GM23338 (cell line): ENCODE results near the gene PIK3CB. TPM values are rescaled to one million over a fixed set of nuclear protein-coding genes. Genes with fewer than 3 reads are reported as not detected.

Experiments used
- ATAC-seq: fragments of 200-7000 bp; cut with Tn5 transposase; 3 replicates; pipeline ENCODE4 v1.9.1; 2020
- DNase-seq: peaks from one replicate; pipeline ENCODE4 v3.0.0-alpha.2; 2015; ENCODE audit warnings: low spot score
- H2AFZ ChIP-seq: fragments of 200-600 bp; sonication (generic); 2 replicates; pipeline ENCODE4 v1.8.0; 2016; ENCODE audit warnings: antibody characterized with exemption, mild to moderate bottlenecking, moderate library complexity
- H3F3A ChIP-seq: fragments of 200-600 bp; sonication (generic); replicated peaks from 2 replicates; pipeline ENCODE4 v1.8.0; 2017; ENCODE audit warnings: antibody characterized with exemption, mixed run types, low read depth
- H3K27ac ChIP-seq: fragments of 200-600 bp; sonication (generic); 2 replicates; pipeline ENCODE4 v1.6.1; 2016; ENCODE audit warnings: low read depth
- H3K27me3 ChIP-seq: fragments of 200-600 bp; sonication (generic); 2 replicates; pipeline ENCODE4 v1.8.0; 2016; ENCODE audit warnings: mild to moderate bottlenecking, mixed run types, moderate library complexity; ENCODE audit not compliant: insufficient read depth
- H3K36me3 ChIP-seq: fragments of 200-600 bp; sonication (generic); 2 replicates; pipeline ENCODE4 v1.8.0; 2016; ENCODE audit warnings: mild to moderate bottlenecking; ENCODE audit not compliant: insufficient read depth
- H3K4me1 ChIP-seq: fragments of 200-600 bp; sonication (generic); 2 replicates; pipeline ENCODE4 v1.8.0; 2016; ENCODE audit warnings: mild to moderate bottlenecking, moderate library complexity; ENCODE audit not compliant: insufficient read depth
- H3K4me2 ChIP-seq: fragments of 200-600 bp; sonication (generic); 2 replicates; pipeline ENCODE4 v1.7.1; 2017; ENCODE audit warnings: mixed run types
- H3K4me3 ChIP-seq: fragments of 200-600 bp; sonication (generic); 2 replicates; pipeline ENCODE4 v1.6.1; 2016; ENCODE audit warnings: mixed run types
- H3K79me2 ChIP-seq: fragments of 200-600 bp; sonication (generic); replicated peaks from 2 replicates; pipeline ENCODE4 v1.8.0; 2017; ENCODE audit warnings: mild to moderate bottlenecking; ENCODE audit not compliant: insufficient read depth
- H3K9me2 ChIP-seq: fragments of 200-600 bp; sonication (generic); 2 replicates; pipeline ENCODE4 v1.8.0; 2017; ENCODE audit not compliant: insufficient read depth
- H4K20me1 ChIP-seq: fragments of 200-600 bp; sonication (generic); replicated peaks from 2 replicates; pipeline ENCODE4 v1.8.0; 2017; ENCODE audit warnings: mild to moderate bottlenecking; ENCODE audit not compliant: insufficient read depth
- H3K27ac Mint-ChIP-seq: 2 replicates; pipeline ENCODE4 v1.8.0; 2020; ENCODE audit warnings: inconsistent platforms, mild to moderate bottlenecking, moderate library complexity, mixed read lengths
- H3K27me3 Mint-ChIP-seq: 3 replicates; pipeline ENCODE4 v1.8.0; 2022; ENCODE audit warnings: low read depth, mild to moderate bottlenecking, moderate library complexity, mixed read lengths, inconsistent platforms; ENCODE audit not compliant: insufficient read depth, poor library complexity
- H3K36me3 Mint-ChIP-seq: 3 replicates; pipeline ENCODE4 v1.8.0; 2021; ENCODE audit warnings: low read depth, mild to moderate bottlenecking, inconsistent platforms, moderate library complexity, mixed read lengths
- H3K4me1 Mint-ChIP-seq: 3 replicates; pipeline ENCODE4 v1.8.0; 2020; ENCODE audit warnings: mild to moderate bottlenecking, inconsistent platforms, mixed read lengths
- H3K4me3 Mint-ChIP-seq: 3 replicates; pipeline ENCODE4 v1.8.0; 2021; ENCODE audit warnings: moderate library complexity, mild to moderate bottlenecking, inconsistent platforms, mixed read lengths
- H3K9me3 Mint-ChIP-seq: 3 replicates; pipeline ENCODE4 v1.8.0; 2020; ENCODE audit warnings: moderate library complexity, mild to moderate bottlenecking, inconsistent platforms, mixed read lengths
- CREB1 ChIP-seq: fragments of 250-450 bp; sonication (Bioruptor Pico); IDR thresholded peaks from 2 replicates; pipeline ENCODE4 v1.5.0; 2020; ENCODE audit warnings: low read depth, mild to moderate bottlenecking, moderate library complexity
- EZH2 ChIP-seq: fragments of 200-600 bp; sonication (generic); IDR thresholded peaks from one replicate; pipeline ENCODE4 v1.8.0; 2017; ENCODE audit warnings: antibody characterized with exemption, mild to moderate bottlenecking, low read depth; ENCODE audit not compliant: unreplicated experiment
- EZH2phosphoT487 ChIP-seq: fragments of 200-600 bp; sonication (generic); IDR thresholded peaks from one replicate; pipeline ENCODE4 v1.8.1; 2018; ENCODE audit warnings: antibody characterized with exemption; ENCODE audit not compliant: unreplicated experiment
- JUNB ChIP-seq: IDR thresholded peaks from one replicate; pipeline ENCODE4 v1.6.1; 2016; ENCODE audit warnings: antibody characterized with exemption; ENCODE audit not compliant: unreplicated experiment
- NANOG ChIP-seq: IDR thresholded peaks from 2 replicates; pipeline ENCODE4 v1.6.1; 2016; ENCODE audit warnings: antibody characterized with exemption, borderline replicate concordance
- POLR2AphosphoS5 ChIP-seq: IDR thresholded peaks from 2 replicates; pipeline ENCODE4 v1.6.1; 2016; ENCODE audit warnings: antibody characterized with exemption, low read depth
- STAT1 ChIP-seq: IDR thresholded peaks from one replicate; pipeline ENCODE4 v1.6.1; 2016; ENCODE audit warnings: antibody characterized with exemption; ENCODE audit not compliant: unreplicated experiment
- ZNF114 ChIP-seq: fragments of 250-450 bp; sonication (Bioruptor Pico); IDR thresholded peaks from 2 replicates; pipeline ENCODE4 v1.5.0; 2020; ENCODE audit warnings: mild to moderate bottlenecking, moderate library complexity
- ZNF331 ChIP-seq: fragments of 250-450 bp; sonication (Bioruptor Pico); IDR thresholded peaks from 2 replicates; pipeline ENCODE4 v1.5.0; 2020; ENCODE audit warnings: low read depth, mild to moderate bottlenecking, moderate library complexity
- polyA plus RNA-seq: library from polyadenylated mRNA; unstranded; fragments of >200 nt; fragmentation: Nextera tagmentation; extraction: Ambion mirVana; gene quantifications from 2 replicates; pipeline ENCODE4 v1.2.1, GENCODE V29; 2016
- total RNA-seq: library from RNA; depleted of rRNA; stranded (reverse); fragments of >200 nt; shearing (Covaris generic); gene quantifications from 2 replicates; pipeline ENCODE4 v1.2.3, GENCODE V29; 2014
- TF ChIP-seq, protein P1 (sequence below), 2 experiments: fragments of 200-600 bp in 1 of 2; sonication (generic) in 1 of 2; conservative IDR thresholded peaks; 2 replicates each; pipeline versions ENCODE4 v1.5.1 to v1.6.1; 2016 to 2017; ENCODE audit warnings: antibody characterized with exemption in 2 of 2, low read depth in 2 of 2, mild to moderate bottlenecking in 2 of 2, moderate library complexity in 1 of 2
- TF ChIP-seq, protein P2 (sequence below): fragments of 250-450 bp; sonication (Bioruptor Pico); IDR thresholded peaks from 2 replicates; pipeline ENCODE4 v1.5.0; 2020; ENCODE audit warnings: mild to moderate bottlenecking, moderate library complexity
- TF ChIP-seq, protein P3 (sequence below): IDR thresholded peaks from one replicate; pipeline ENCODE4 v1.6.1; 2018; ENCODE audit warnings: antibody characterized with exemption; ENCODE audit not compliant: unreplicated experiment
- TF ChIP-seq, protein P4 (sequence below): IDR thresholded peaks from 2 replicates; pipeline ENCODE4 v1.6.1; 2016; ENCODE audit warnings: antibody characterized with exemption

PIK3CB gene
- total and polyA plus RNA-seq, 2 experiments from 2014 or later: 13.3 to 32.4 TPM

DNA sequence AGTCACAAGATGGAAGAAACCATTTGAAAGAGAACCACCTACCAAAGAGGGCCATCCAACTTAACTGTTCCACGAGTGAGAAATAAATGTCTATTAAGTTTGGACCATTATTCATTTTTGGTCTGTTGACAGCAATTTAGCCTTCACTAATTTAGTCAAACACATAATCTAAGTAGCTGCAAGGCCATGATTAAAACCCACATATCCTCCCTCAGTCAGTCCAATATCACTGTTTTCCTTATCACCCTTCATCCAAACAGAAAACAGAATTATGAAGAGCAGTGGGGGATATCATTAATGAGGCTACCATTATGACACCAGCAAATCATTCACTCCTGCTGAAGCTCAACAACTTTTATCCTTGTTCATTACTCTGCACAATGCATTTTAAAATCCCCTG lies 52.0 kb downstream of the PIK3CB start:
- H3K9me2 ChIP-seq: peaks cover 5% of the 10 kb centered on the region; the same call in 1 of the 2 replicates
- TF ChIP-seq, protein P1, sequence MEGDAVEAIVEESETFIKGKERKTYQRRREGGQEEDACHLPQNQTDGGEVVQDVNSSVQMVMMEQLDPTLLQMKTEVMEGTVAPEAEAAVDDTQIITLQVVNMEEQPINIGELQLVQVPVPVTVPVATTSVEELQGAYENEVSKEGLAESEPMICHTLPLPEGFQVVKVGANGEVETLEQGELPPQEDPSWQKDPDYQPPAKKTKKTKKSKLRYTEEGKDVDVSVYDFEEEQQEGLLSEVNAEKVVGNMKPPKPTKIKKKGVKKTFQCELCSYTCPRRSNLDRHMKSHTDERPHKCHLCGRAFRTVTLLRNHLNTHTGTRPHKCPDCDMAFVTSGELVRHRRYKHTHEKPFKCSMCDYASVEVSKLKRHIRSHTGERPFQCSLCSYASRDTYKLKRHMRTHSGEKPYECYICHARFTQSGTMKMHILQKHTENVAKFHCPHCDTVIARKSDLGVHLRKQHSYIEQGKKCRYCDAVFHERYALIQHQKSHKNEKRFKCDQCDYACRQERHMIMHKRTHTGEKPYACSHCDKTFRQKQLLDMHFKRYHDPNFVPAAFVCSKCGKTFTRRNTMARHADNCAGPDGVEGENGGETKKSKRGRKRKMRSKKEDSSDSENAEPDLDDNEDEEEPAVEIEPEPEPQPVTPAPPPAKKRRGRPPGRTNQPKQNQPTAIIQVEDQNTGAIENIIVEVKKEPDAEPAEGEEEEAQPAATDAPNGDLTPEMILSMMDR (conservative IDR thresholded peaks at IDR 0.05; ENCODE audit: low read depth in 2 of 2): no peak
- no peak for TF ChIP-seq EZH2phosphoT487
- TF ChIP-seq, protein P2, sequence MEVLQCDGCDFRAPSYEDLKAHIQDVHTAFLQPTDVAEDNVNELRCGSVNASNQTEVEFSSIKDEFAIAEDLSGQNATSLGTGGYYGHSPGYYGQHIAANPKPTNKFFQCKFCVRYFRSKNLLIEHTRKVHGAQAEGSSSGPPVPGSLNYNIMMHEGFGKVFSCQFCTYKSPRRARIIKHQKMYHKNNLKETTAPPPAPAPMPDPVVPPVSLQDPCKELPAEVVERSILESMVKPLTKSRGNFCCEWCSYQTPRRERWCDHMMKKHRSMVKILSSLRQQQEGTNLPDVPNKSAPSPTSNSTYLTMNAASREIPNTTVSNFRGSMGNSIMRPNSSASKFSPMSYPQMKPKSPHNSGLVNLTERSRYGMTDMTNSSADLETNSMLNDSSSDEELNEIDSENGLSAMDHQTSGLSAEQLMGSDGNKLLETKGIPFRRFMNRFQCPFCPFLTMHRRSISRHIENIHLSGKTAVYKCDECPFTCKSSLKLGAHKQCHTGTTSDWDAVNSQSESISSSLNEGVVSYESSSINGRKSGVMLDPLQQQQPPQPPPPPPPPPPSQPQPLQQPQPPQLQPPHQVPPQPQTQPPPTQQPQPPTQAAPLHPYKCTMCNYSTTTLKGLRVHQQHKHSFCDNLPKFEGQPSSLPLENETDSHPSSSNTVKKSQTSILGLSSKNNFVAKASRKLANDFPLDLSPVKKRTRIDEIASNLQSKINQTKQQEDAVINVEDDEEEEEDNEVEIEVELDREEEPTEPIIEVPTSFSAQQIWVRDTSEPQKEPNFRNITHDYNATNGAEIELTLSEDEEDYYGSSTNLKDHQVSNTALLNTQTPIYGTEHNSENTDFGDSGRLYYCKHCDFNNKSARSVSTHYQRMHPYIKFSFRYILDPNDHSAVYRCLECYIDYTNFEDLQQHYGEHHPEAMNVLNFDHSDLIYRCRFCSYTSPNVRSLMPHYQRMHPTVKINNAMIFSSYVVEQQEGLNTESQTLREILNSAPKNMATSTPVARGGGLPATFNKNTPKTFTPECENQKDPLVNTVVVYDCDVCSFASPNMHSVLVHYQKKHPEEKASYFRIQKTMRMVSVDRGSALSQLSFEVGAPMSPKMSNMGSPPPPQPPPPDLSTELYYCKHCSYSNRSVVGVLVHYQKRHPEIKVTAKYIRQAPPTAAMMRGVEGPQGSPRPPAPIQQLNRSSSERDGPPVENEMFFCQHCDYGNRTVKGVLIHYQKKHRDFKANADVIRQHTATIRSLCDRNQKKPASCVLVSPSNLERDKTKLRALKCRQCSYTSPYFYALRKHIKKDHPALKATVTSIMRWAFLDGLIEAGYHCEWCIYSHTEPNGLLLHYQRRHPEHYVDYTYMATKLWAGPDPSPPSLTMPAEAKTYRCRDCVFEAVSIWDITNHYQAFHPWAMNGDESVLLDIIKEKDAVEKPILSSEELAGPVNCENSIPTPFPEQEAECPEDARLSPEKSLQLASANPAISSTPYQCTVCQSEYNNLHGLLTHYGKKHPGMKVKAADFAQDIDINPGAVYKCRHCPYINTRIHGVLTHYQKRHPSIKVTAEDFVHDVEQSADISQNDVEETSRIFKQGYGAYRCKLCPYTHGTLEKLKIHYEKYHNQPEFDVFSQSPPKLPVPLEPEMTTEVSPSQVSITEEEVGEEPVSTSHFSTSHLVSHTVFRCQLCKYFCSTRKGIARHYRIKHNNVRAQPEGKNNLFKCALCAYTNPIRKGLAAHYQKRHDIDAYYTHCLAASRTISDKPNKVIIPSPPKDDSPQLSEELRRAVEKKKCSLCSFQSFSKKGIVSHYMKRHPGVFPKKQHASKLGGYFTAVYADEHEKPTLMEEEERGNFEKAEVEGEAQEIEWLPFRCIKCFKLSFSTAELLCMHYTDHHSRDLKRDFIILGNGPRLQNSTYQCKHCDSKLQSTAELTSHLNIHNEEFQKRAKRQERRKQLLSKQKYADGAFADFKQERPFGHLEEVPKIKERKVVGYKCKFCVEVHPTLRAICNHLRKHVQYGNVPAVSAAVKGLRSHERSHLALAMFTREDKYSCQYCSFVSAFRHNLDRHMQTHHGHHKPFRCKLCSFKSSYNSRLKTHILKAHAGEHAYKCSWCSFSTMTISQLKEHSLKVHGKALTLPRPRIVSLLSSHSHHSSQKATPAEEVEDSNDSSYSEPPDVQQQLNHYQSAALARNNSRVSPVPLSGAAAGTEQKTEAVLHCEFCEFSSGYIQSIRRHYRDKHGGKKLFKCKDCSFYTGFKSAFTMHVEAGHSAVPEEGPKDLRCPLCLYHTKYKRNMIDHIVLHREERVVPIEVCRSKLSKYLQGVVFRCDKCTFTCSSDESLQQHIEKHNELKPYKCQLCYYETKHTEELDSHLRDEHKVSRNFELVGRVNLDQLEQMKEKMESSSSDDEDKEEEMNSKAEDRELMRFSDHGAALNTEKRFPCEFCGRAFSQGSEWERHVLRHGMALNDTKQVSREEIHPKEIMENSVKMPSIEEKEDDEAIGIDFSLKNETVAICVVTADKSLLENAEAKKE: no peak
- no peak for TF ChIP-seq ZNF331 (CRISPR knock-in tag)
- no peak for TF ChIP-seq NANOG
- TF ChIP-seq, protein P3, sequence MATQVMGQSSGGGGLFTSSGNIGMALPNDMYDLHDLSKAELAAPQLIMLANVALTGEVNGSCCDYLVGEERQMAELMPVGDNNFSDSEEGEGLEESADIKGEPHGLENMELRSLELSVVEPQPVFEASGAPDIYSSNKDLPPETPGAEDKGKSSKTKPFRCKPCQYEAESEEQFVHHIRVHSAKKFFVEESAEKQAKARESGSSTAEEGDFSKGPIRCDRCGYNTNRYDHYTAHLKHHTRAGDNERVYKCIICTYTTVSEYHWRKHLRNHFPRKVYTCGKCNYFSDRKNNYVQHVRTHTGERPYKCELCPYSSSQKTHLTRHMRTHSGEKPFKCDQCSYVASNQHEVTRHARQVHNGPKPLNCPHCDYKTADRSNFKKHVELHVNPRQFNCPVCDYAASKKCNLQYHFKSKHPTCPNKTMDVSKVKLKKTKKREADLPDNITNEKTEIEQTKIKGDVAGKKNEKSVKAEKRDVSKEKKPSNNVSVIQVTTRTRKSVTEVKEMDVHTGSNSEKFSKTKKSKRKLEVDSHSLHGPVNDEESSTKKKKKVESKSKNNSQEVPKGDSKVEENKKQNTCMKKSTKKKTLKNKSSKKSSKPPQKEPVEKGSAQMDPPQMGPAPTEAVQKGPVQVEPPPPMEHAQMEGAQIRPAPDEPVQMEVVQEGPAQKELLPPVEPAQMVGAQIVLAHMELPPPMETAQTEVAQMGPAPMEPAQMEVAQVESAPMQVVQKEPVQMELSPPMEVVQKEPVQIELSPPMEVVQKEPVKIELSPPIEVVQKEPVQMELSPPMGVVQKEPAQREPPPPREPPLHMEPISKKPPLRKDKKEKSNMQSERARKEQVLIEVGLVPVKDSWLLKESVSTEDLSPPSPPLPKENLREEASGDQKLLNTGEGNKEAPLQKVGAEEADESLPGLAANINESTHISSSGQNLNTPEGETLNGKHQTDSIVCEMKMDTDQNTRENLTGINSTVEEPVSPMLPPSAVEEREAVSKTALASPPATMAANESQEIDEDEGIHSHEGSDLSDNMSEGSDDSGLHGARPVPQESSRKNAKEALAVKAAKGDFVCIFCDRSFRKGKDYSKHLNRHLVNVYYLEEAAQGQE: no peak
- TF ChIP-seq POLR2AphosphoS5: no peak
- no peak for TF ChIP-seq CREB1 (CRISPR knock-in tag)
- no peak for TF ChIP-seq EZH2
- TF ChIP-seq ZNF114: no peak
- TF ChIP-seq, protein P4, sequence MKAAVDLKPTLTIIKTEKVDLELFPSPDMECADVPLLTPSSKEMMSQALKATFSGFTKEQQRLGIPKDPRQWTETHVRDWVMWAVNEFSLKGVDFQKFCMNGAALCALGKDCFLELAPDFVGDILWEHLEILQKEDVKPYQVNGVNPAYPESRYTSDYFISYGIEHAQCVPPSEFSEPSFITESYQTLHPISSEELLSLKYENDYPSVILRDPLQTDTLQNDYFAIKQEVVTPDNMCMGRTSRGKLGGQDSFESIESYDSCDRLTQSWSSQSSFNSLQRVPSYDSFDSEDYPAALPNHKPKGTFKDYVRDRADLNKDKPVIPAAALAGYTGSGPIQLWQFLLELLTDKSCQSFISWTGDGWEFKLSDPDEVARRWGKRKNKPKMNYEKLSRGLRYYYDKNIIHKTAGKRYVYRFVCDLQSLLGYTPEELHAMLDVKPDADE: no peak
- TF ChIP-seq STAT1: no peak
- no peak for TF ChIP-seq JUNB
- Mint-ChIP-seq H3K27me3 (peaks cover 2% of the 10 kb centered on the region), H3K4me1 (peaks cover 3% of the 10 kb centered on the region; the same call in 2 of the 3 replicates), H3K4me3 (no peak overlapping the region), H3K27ac (no peak overlapping the region), H3K9me3 (peaks cover 17% of the 10 kb centered on the region; the same call in 2 of the 3 replicates), H3K36me3 (peaks cover 36% of the 10 kb centered on the region)
- no peak overlapping the region for H3K27ac ChIP-seq
- peaks cover 26% of the 10 kb centered on the region for H3K79me2 ChIP-seq
- ATAC-seq: no peak
- H3K36me3 ChIP-seq: no peaks in the 10 kb centered on the region
- no peak overlapping the region for H3K4me2 ChIP-seq
- H3K4me3 ChIP-seq: no peak overlapping the region
- H3F3A ChIP-seq: no peaks in the 10 kb centered on the region
- H4K20me1 ChIP-seq: no peaks in the 10 kb centered on the region; the same call in none of the 2 replicates
- H3K27me3 ChIP-seq: no peaks in the 10 kb centered on the region
- no peak overlapping the region for H2AFZ ChIP-seq
- 0 out of 2 replicates have a peak, but pooled peaks cover 4% of the 10 kb centered on the region for H3K4me1 ChIP-seq
- DNase-seq: no peak
